Measurements from ENCODE around the gene PCDHB12. TPM values are rescaled to one million over a fixed set of nuclear protein-coding genes. Genes with fewer than 3 reads are reported as not detected.

The PCDHB12 gene
- total RNA-seq, 1 experiment from 2014 or later = 5.6 TPM

GRCh38 chr5:141261238-141261546, 52.7 kb downstream of the PCDHB12 start:
- DNase-seq (ENCODE audit: low spot score) = no peak

Other genes with a start within 250 kb of the PCDHB12 start
- 1.5 and 1.8 TPM in 2 replicates for gene PCDHAC2, start 242.2 kb upstream of the PCDHB12 start, total RNA-seq (2014; rRNA removed; shearing (Covaris generic))
- not detected in 2 replicates for gene PCDHB1, start 157.3 kb upstream of the PCDHB12 start, total RNA-seq (2014; rRNA removed; shearing (Covaris generic))
- gene PCDHB2, start 114.1 kb upstream of the PCDHB12 start, total RNA-seq (2014; rRNA removed; shearing (Covaris generic)) = 15.0 and 26.2 TPM in 2 replicates
- 0.21 TPM in 2 replicates for gene PCDHB3, start 108.2 kb upstream of the PCDHB12 start, total RNA-seq (2014; rRNA removed; shearing (Covaris generic))
- 0.21 TPM in 1 of 2 replicates, not detected in the other for gene PCDHB4, start 86.9 kb upstream of the PCDHB12 start, total RNA-seq (2014; rRNA removed; shearing (Covaris generic))
- 1.0 and 1.2 TPM in 2 replicates for gene PCDHB5, start 73.5 kb upstream of the PCDHB12 start, total RNA-seq (2014; rRNA removed; shearing (Covaris generic))
- gene PCDHB6, start 58.7 kb upstream of the PCDHB12 start, total RNA-seq (2014; rRNA removed; shearing (Covaris generic)) = 3.6 and 4.1 TPM in 2 replicates
- 5.1 and 6.9 TPM in 2 replicates for gene PCDHB7, start 36.1 kb upstream of the PCDHB12 start, total RNA-seq (2014; rRNA removed; shearing (Covaris generic))
- 12.4 and 12.7 TPM in 2 replicates for gene PCDHB8, start 30.9 kb upstream of the PCDHB12 start, total RNA-seq (2014; rRNA removed; shearing (Covaris generic))
- 3.3 and 3.7 TPM in 2 replicates for gene PCDHB16, start 26.3 kb upstream of the PCDHB12 start, total RNA-seq (2014; rRNA removed; shearing (Covaris generic))
- gene PCDHB9, start 21.6 kb upstream of the PCDHB12 start, total RNA-seq (2014; rRNA removed; shearing (Covaris generic)) = 10.0 and 11.9 TPM in 2 replicates
- 2.9 and 4.5 TPM in 2 replicates for gene PCDHB10, start 16.4 kb upstream of the PCDHB12 start, total RNA-seq (2014; rRNA removed; shearing (Covaris generic))
- gene PCDHB11, start 9.1 kb upstream of the PCDHB12 start, total RNA-seq (2014; rRNA removed; shearing (Covaris generic)) = 4.5 and 5.6 TPM in 2 replicates
- gene PCDHB13, start 5.2 kb downstream of the PCDHB12 start, total RNA-seq (2014; rRNA removed; shearing (Covaris generic)) = 1.2 and 2.0 TPM in 2 replicates
- 5.6 and 6.2 TPM in 2 replicates for gene PCDHB14, start 14.6 kb downstream of the PCDHB12 start, total RNA-seq (2014; rRNA removed; shearing (Covaris generic))
- 0.16 and 2.1 TPM in 2 replicates for gene PCDHB15, start 36.7 kb downstream of the PCDHB12 start, total RNA-seq (2014; rRNA removed; shearing (Covaris generic))
- not detected in 2 replicates for gene SLC25A2, start 95.3 kb downstream of the PCDHB12 start, total RNA-seq (2014; rRNA removed; shearing (Covaris generic))
- 51.2 and 74.8 TPM in 2 replicates for gene TAF7, start 112.1 kb downstream of the PCDHB12 start, total RNA-seq (2014; rRNA removed; shearing (Covaris generic))
- 0.51 and 1.6 TPM in 2 replicates for gene PCDHGA1, start 121.8 kb downstream of the PCDHB12 start, total RNA-seq (2014; rRNA removed; shearing (Covaris generic))
- gene PCDHGA2, start 130.0 kb downstream of the PCDHB12 start, total RNA-seq (2014; rRNA removed; shearing (Covaris generic)) = 0.99 and 1.6 TPM in 2 replicates
- gene PCDHGA3, start 135.1 kb downstream of the PCDHB12 start, total RNA-seq (2014; rRNA removed; shearing (Covaris generic)) = 10.3 and 11.5 TPM in 2 replicates
- 0.43 and 3.1 TPM in 2 replicates for gene PCDHGB1, start 141.4 kb downstream of the PCDHB12 start, total RNA-seq (2014; rRNA removed; shearing (Covaris generic))
- gene PCDHGA4, start 146.3 kb downstream of the PCDHB12 start, total RNA-seq (2014; rRNA removed; shearing (Covaris generic)) = 0.74 and 0.97 TPM in 2 replicates
- gene PCDHGB2, start 151.3 kb downstream of the PCDHB12 start, total RNA-seq (2014; rRNA removed; shearing (Covaris generic)) = 1.6 and 1.9 TPM in 2 replicates
- 0.49 and 0.50 TPM in 2 replicates for gene PCDHGA5, start 155.4 kb downstream of the PCDHB12 start, total RNA-seq (2014; rRNA removed; shearing (Covaris generic))
- 0.87 and 1.2 TPM in 2 replicates for gene PCDHGB3, start 161.5 kb downstream of the PCDHB12 start, total RNA-seq (2014; rRNA removed; shearing (Covaris generic))
- gene PCDHGA6, start 165.2 kb downstream of the PCDHB12 start, total RNA-seq (2014; rRNA removed; shearing (Covaris generic)) = 0.97 and 1.5 TPM in 2 replicates
- 0.27 and 0.29 TPM in 2 replicates for gene PCDHGA7, start 174.0 kb downstream of the PCDHB12 start, total RNA-seq (2014; rRNA removed; shearing (Covaris generic))
- 0.16 and 0.21 TPM in 2 replicates for gene PCDHGB4, start 179.0 kb downstream of the PCDHB12 start, total RNA-seq (2014; rRNA removed; shearing (Covaris generic))
- gene PCDHGA8, start 183.9 kb downstream of the PCDHB12 start, total RNA-seq (2014; rRNA removed; shearing (Covaris generic)) = 0.39 and 0.74 TPM in 2 replicates
- gene PCDHGB5, start 189.2 kb downstream of the PCDHB12 start, total RNA-seq (2014; rRNA removed; shearing (Covaris generic)) = 0.04 and 0.43 TPM in 2 replicates
- 1.1 and 1.8 TPM in 2 replicates for gene PCDHGA9, start 194.1 kb downstream of the PCDHB12 start, total RNA-seq (2014; rRNA removed; shearing (Covaris generic))
- 0.02 and 0.33 TPM in 2 replicates for gene PCDHGB6, start 199.3 kb downstream of the PCDHB12 start, total RNA-seq (2014; rRNA removed; shearing (Covaris generic))
- gene PCDHGA10, start 204.3 kb downstream of the PCDHB12 start, total RNA-seq (2014; rRNA removed; shearing (Covaris generic)) = 1.4 and 1.9 TPM in 2 replicates
- 0.58 and 1.4 TPM in 2 replicates for gene PCDHGB7, start 209.0 kb downstream of the PCDHB12 start, total RNA-seq (2014; rRNA removed; shearing (Covaris generic))
- 0.66 and 1.3 TPM in 2 replicates for gene PCDHGA11, start 212.3 kb downstream of the PCDHB12 start, total RNA-seq (2014; rRNA removed; shearing (Covaris generic))
- 0.14 and 0.76 TPM in 2 replicates for gene PCDHGA12, start 221.8 kb downstream of the PCDHB12 start, total RNA-seq (2014; rRNA removed; shearing (Covaris generic))

Measured in H4 (cell line).